H9 (cell line): ENCODE results near the gene MOSMO. TPM values are rescaled to one million over a fixed set of nuclear protein-coding genes. Genes with fewer than 3 reads are reported as not detected.

ENCODE experiments used
- DNase-seq: peaks from one replicate; pipeline ENCODE4 v3.0.0-alpha.2; 2017
- H2AFZ ChIP-seq: one replicate; pipeline ENCODE4 v1.6.1; 2013; ENCODE audit warnings: mild to moderate bottlenecking, low read length, control low read depth, moderate library complexity
- H2AK5ac ChIP-seq: 2 replicates; pipeline ENCODE4 v1.6.1; 2013; ENCODE audit warnings: low read length, control low read depth, mixed read lengths; ENCODE audit not compliant: insufficient read length
- H2BK120ac ChIP-seq: one replicate; pipeline ENCODE4 v1.6.1; 2013; ENCODE audit warnings: low read depth, mild to moderate bottlenecking, low read length, control low read depth, inconsistent platforms; ENCODE audit not compliant: poor library complexity, severe bottlenecking
- H2BK12ac ChIP-seq: 2 replicates; pipeline ENCODE4 v1.6.1; 2013; ENCODE audit warnings: low read length, control low read depth, mixed read lengths, low read depth; ENCODE audit not compliant: insufficient read length
- H2BK15ac ChIP-seq: 2 replicates; pipeline ENCODE4 v1.6.1; 2013; ENCODE audit warnings: low read depth, low read length, control low read depth
- H2BK20ac ChIP-seq: one replicate; pipeline ENCODE4 v1.6.1; 2013; ENCODE audit warnings: low read depth, mild to moderate bottlenecking, low read length, control low read depth, inconsistent platforms; ENCODE audit not compliant: poor library complexity, severe bottlenecking
- H2BK5ac ChIP-seq: 2 replicates; pipeline ENCODE4 v1.6.1; 2013; ENCODE audit warnings: low read length, control low read depth, mixed read lengths; ENCODE audit not compliant: insufficient read length
- H3K14ac ChIP-seq: 2 replicates; pipeline ENCODE4 v1.6.1; 2013; ENCODE audit warnings: low read length, control low read depth; ENCODE audit not compliant: insufficient read depth
- H3K18ac ChIP-seq: 2 replicates; pipeline ENCODE4 v1.6.1; 2013; ENCODE audit warnings: low read depth, mild to moderate bottlenecking, mixed read lengths, low read length, control low read depth; ENCODE audit not compliant: insufficient read length
- H3K23ac ChIP-seq: 2 replicates; pipeline ENCODE4 v1.6.1; 2013; ENCODE audit warnings: low read length, control low read depth, mixed read lengths, low read depth; ENCODE audit not compliant: insufficient read length
- H3K23me2 ChIP-seq: 2 replicates; pipeline ENCODE4 v1.6.1; 2013; ENCODE audit warnings: low read depth, mild to moderate bottlenecking, mixed read lengths, low read length, control low read depth; ENCODE audit not compliant: insufficient read length, poor library complexity, severe bottlenecking
- H3K27ac ChIP-seq: 2 replicates; pipeline ENCODE4 v1.5.1; 2013; ENCODE audit warnings: low read length, control low read depth, mixed read lengths, low read depth; ENCODE audit not compliant: insufficient read length
- H3K27me3 ChIP-seq: 2 replicates; pipeline ENCODE4 v1.6.1; 2013; ENCODE audit warnings: low read length, control low read depth, inconsistent platforms; ENCODE audit not compliant: insufficient read depth
- H3K4ac ChIP-seq: 2 replicates; pipeline ENCODE4 v1.6.1; 2013; ENCODE audit warnings: low read depth, mild to moderate bottlenecking, control low read depth, inconsistent platforms, low read length, moderate library complexity
- H3K4me1 ChIP-seq: 2 replicates; pipeline ENCODE4 v1.6.1; 2013; ENCODE audit warnings: low read length, control low read depth, inconsistent platforms; ENCODE audit not compliant: insufficient read depth
- H3K4me2 ChIP-seq: 2 replicates; pipeline ENCODE4 v1.6.1; 2013; ENCODE audit warnings: low read length, control low read depth, mixed read lengths; ENCODE audit not compliant: insufficient read length, insufficient read depth
- H3K56ac ChIP-seq: 2 replicates; pipeline ENCODE4 v1.6.1; 2013; ENCODE audit warnings: low read depth, mild to moderate bottlenecking, mixed read lengths, low read length, control low read depth; ENCODE audit not compliant: insufficient read length
- H3K79me1 ChIP-seq: 2 replicates; pipeline ENCODE4 v1.6.1; 2013; ENCODE audit warnings: low read depth, mild to moderate bottlenecking, moderate library complexity, low read length, control low read depth, inconsistent platforms; ENCODE audit not compliant: insufficient read depth, poor library complexity, severe bottlenecking
- H3K79me2 ChIP-seq: 2 replicates; pipeline ENCODE4 v1.6.1; 2013; ENCODE audit warnings: low read length, control low read depth, inconsistent platforms; ENCODE audit not compliant: insufficient read depth
- H3K9ac ChIP-seq: 2 replicates; pipeline ENCODE4 v1.6.1; 2013; ENCODE audit warnings: low read length, control low read depth, mixed read lengths; ENCODE audit not compliant: insufficient read length; ENCODE audit errors: extremely low read depth
- H3K9me3 ChIP-seq: one replicate; pipeline ENCODE4 v1.6.1; 2013; ENCODE audit warnings: low read depth, low read length, inconsistent platforms; ENCODE audit not compliant: control insufficient read depth
- H3T11ph ChIP-seq: one replicate; pipeline ENCODE4 v1.6.1; 2013; ENCODE audit warnings: mild to moderate bottlenecking, low read length, control low read depth, inconsistent platforms
- H4K20me1 ChIP-seq: one replicate; pipeline ENCODE4 v1.6.1; 2013; ENCODE audit not compliant: control insufficient read depth, insufficient read length, insufficient read depth
- H4K5ac ChIP-seq: 2 replicates; pipeline ENCODE4 v1.6.1; 2013; ENCODE audit warnings: low read depth, mild to moderate bottlenecking, mixed read lengths, low read length, control low read depth; ENCODE audit not compliant: insufficient read length
- H4K8ac ChIP-seq: replicated peaks from 2 replicates; pipeline ENCODE4 v1.6.1; 2013; ENCODE audit warnings: low read length, control low read depth, mixed read lengths, low read depth; ENCODE audit not compliant: insufficient read length
- H4K91ac ChIP-seq: 2 replicates; pipeline ENCODE4 v1.6.1; 2013; ENCODE audit warnings: low read depth, mild to moderate bottlenecking, moderate library complexity, mixed read lengths, low read length, control low read depth; ENCODE audit not compliant: insufficient read length
- H3K27ac Mint-ChIP-seq, 3 experiments: 2 replicates in 2 of 3; 3 replicates in 1 of 3; pipeline ENCODE4 v1.8.0; 2020 to 2021; ENCODE audit warnings: mixed read lengths in 3 of 3, mild to moderate bottlenecking in 1 of 3, moderate library complexity in 1 of 3
- H3K27me3 Mint-ChIP-seq: 2 replicates; pipeline ENCODE4 v1.8.0; 2021; ENCODE audit warnings: low read depth, mild to moderate bottlenecking, moderate library complexity, mixed read lengths
- H3K36me3 Mint-ChIP-seq, 3 experiments: 2 replicates in 2 of 3; 3 replicates in 1 of 3; pipeline ENCODE4 v1.8.0; 2020 to 2021; ENCODE audit warnings: low read depth in 3 of 3, mixed read lengths in 3 of 3; ENCODE audit not compliant: insufficient read depth in 1 of 3
- H3K4me1 Mint-ChIP-seq, 2 experiments: 2 replicates each; pipeline ENCODE4 v1.8.0; 2020; ENCODE audit warnings: mixed read lengths in 2 of 2
- H3K4me3 Mint-ChIP-seq, 2 experiments: 2 replicates in 1 of 2; 3 replicates in 1 of 2; pipeline ENCODE4 v1.8.0; 2020 to 2021; ENCODE audit warnings: mild to moderate bottlenecking in 2 of 2, mixed read lengths in 2 of 2, moderate library complexity in 1 of 2
- H3K9me3 Mint-ChIP-seq, 2 experiments: 2 replicates in 1 of 2; 3 replicates in 1 of 2; pipeline ENCODE4 v1.8.0; 2020; ENCODE audit warnings: mild to moderate bottlenecking in 2 of 2, mixed read lengths in 2 of 2, moderate library complexity in 1 of 2
- WGBS: extraction: QIAGEN DNeasy Blood & Tissue Kit; methylation state at CpG from one replicate; pipeline ENCODE4 v1.1.7; 2013; ENCODE audit warnings: missing lambda C conversion rate, low lambda C conversion rate, mixed read lengths; ENCODE audit not compliant: insufficient read length; ENCODE audit errors: extremely low coverage; 5-methylcytosine and 5-hydroxymethylcytosine counted together
- total RNA-seq: library from RNA; stranded (reverse); gene quantifications from 2 replicates; pipeline ENCODE4 v1.2.1, GENCODE V29; 2021
- TF ChIP-seq, protein P1 (sequence below): fragments of 200-600 bp; sonication (generic); conservative IDR thresholded peaks from 3 replicates; pipeline ENCODE4 v1.8.0; 2021; ENCODE audit warnings: antibody characterized with exemption, mild to moderate bottlenecking

The MOSMO gene
- total RNA-seq, 1 experiment from 2014 or later = 13.5 TPM

- Histone ChIP-seq H3K79me2 (no peaks in the 10 kb centered on the region), H3K9ac (no peak overlapping the region), H2AFZ (no peak overlapping the region), H3K4me2 (no peak overlapping the region), H4K91ac (no peak overlapping the region), H3K79me1 (no peaks in the 10 kb centered on the region), H2BK20ac (no peak overlapping the region), H3K18ac (no peak overlapping the region), H3K4ac (no peak overlapping the region), H4K20me1 (no peaks in the 10 kb centered on the region), H3K27ac (no peak overlapping the region), H4K8ac (no peak overlapping the region), H3K23ac (no peak overlapping the region), H3T11ph (no peak overlapping the region), H3K4me1 (no peaks in the 10 kb centered on the region), H3K23me2 (no peaks in the 10 kb centered on the region), H2BK12ac (no peak overlapping the region), H2BK15ac (no peak overlapping the region), H4K5ac (no peak overlapping the region), H3K9me3 (no peaks in the 10 kb centered on the region), H3K56ac (no peak overlapping the region), H3K14ac (no peak overlapping the region; the same call in 1 of the 2 replicates), H2BK120ac (no peak overlapping the region), H2BK5ac (no peak overlapping the region), H3K27me3 (no peaks in the 10 kb centered on the region), H2AK5ac (no peak overlapping the region)
- no peak for DNase-seq
- TF ChIP-seq, protein P1, sequence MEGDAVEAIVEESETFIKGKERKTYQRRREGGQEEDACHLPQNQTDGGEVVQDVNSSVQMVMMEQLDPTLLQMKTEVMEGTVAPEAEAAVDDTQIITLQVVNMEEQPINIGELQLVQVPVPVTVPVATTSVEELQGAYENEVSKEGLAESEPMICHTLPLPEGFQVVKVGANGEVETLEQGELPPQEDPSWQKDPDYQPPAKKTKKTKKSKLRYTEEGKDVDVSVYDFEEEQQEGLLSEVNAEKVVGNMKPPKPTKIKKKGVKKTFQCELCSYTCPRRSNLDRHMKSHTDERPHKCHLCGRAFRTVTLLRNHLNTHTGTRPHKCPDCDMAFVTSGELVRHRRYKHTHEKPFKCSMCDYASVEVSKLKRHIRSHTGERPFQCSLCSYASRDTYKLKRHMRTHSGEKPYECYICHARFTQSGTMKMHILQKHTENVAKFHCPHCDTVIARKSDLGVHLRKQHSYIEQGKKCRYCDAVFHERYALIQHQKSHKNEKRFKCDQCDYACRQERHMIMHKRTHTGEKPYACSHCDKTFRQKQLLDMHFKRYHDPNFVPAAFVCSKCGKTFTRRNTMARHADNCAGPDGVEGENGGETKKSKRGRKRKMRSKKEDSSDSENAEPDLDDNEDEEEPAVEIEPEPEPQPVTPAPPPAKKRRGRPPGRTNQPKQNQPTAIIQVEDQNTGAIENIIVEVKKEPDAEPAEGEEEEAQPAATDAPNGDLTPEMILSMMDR = no peak
- no peak overlapping the region for H3K4me3 Mint-ChIP-seq
- peaks cover 20% of the 10 kb centered on the region for H3K27me3 Mint-ChIP-seq
- H3K9me3 Mint-ChIP-seq = no peaks in the 10 kb centered on the region; a peak in 1 of 5 replicates
- no peak overlapping the region; a peak in 1 of 7 replicates for H3K27ac Mint-ChIP-seq
- 0 out of 4 replicates have a peak, but pooled peaks cover 0 to 4% of the 10 kb centered on the region in 2 experiments for H3K4me1 Mint-ChIP-seq
- no CpG with 5 or more reads among the region's 10 CpGs for WGBS
- no peaks in the 10 kb centered on the region for H3K36me3 Mint-ChIP-seq
Observed at GRCh38 chr16:22132801-22133200, 124.9 kb downstream of the MOSMO start.

Other genes with a start within 250 kb of the MOSMO start
- gene NPIPB4, start 150.4 kb upstream of the MOSMO start, total RNA-seq = 110 and 161 TPM in 2 replicates
- 224 and 228 TPM in 2 replicates for gene UQCRC2, start 54.8 kb upstream of the MOSMO start, total RNA-seq
- not detected in 2 replicates for gene PDZD9, start 7.0 kb upstream of the MOSMO start, total RNA-seq
- not detected in 2 replicates for gene VWA3A, start 84.4 kb downstream of the MOSMO start, total RNA-seq
- gene SDR42E2, start 154.4 kb downstream of the MOSMO start, total RNA-seq = 0.09 TPM in 1 of 2 replicates, not detected in the other
- gene EEF2K, start 198.2 kb downstream of the MOSMO start, total RNA-seq = 19.6 and 20.7 TPM in 2 replicates